Skeletal muscle cell (primary cell): ENCODE measurements around the gene ARHGAP6.

Source experiments
- DNase-seq: peaks from one replicate; pipeline ENCODE4 v3.0.0-alpha.2; 2010; ENCODE audit warnings: low read depth
- H3K4me3 ChIP-seq: 2 replicates; pipeline ENCODE4 v1.5.1; 2011; ENCODE audit warnings: low read depth, mild to moderate bottlenecking, control low read depth, low read length, moderate library complexity

ARHGAP6 gene

GRCh38 chrX:11665168-11666111 lies at the start of gene ARHGAP6:
ARHGAP6 (minus strand) TSS chrX:11665920; CDS start chrX:11664828, 1,092 bp downstream.
- peak within 1 kb of the TSS; percentile 57 for H3K4me3 ChIP-seq
- DNase-seq: no peak

DNA sequence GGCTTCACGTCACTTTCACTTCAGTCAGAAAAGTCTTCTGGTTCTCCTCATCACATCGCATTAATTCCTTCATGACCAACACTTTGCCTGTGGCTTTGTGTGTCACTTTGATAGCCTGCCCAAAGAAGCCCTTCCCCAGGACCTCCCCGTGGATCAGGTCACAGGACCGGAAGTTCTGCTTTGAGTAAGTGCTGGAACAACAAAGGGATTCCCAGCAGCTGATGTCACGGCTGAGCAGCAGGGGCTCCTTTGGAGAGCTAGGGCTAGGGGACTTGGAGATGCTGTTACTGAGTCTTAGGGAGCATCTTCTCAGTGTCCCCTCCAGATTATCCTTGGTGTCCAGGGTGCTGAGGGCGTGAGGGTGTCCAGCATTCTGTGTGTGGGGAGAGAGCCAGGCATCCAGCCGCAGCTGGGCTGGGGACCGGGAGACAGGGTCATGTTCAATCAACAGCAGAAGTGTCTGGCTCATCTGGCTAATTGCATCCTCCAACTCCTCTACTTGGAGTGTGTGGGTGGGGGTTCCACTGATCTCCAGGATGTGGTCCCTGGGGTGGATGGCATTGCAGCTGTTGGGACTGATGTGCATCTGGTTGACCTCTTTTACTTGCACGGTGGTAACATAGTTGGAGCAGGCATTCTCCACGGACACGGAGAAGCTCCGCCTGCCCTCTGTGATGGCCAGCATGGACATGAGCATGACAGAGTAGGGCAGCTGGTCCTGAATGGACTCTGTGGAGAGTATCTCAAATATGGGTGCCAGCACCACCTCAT lies 39.2 kb upstream of the ARHGAP6 start:
- no peak overlapping the region for H3K4me3 ChIP-seq
- DNase-seq: no peak

DNA sequence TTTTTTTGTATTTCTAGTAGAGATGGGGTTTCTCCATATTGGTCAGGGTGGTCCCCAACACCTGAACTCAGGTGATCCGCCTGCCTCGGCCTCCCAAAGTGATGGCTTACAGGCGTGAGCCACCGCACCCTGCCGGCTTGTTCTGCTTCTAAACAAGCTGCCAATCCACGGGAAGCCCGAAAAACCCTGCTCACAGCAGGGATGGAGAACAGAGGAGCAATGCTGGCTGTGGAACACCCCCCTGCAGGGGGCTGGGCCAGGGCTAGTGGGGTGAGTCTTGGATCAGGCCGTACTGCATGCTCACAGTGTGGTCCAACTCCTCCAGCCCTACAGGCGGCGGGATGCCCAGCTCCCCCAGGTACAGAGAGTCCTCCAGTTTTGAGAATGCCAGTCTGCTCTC lies 38.1 kb upstream of the ARHGAP6 start:
- H3K4me3 ChIP-seq: no peak overlapping the region

DNA sequence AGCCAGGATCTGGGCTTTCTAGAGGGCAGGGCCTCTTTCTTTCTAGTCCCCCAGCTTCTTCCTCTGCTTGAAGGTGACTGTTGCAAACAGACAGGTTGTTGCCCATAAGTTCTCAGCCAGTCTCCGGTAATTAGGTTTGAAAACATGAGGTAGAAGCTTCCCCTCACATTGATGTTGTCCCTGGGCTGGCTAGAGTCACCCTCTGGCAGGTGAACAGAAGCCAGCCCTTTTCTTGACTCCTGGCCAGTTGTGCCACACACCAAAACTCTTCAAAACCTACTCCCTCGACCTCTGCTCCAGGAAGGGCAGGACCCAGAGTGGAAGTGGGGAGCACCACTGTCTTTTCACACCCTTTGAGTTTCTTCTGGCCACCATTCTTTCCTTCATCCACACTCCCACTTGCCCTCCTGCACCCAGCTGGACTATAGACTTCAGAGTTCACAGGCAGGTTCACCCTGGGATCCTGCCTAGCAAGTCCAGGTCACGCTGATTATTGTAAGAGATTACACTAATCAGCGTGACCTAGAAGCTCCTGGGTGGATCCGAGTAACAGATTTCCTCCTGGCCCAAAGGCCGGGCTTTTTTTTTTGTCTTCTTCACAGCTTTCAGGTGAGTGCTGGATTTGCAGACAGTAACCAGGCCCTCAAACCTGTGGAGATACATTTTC lies 37.4 kb upstream of the ARHGAP6 start:
- no peak overlapping the region for H3K4me3 ChIP-seq
- DNase-seq: no peak

More for the DNA sequence above, 38.1 kb upstream of the ARHGAP6 start:
- no peak for DNase-seq

DNA sequence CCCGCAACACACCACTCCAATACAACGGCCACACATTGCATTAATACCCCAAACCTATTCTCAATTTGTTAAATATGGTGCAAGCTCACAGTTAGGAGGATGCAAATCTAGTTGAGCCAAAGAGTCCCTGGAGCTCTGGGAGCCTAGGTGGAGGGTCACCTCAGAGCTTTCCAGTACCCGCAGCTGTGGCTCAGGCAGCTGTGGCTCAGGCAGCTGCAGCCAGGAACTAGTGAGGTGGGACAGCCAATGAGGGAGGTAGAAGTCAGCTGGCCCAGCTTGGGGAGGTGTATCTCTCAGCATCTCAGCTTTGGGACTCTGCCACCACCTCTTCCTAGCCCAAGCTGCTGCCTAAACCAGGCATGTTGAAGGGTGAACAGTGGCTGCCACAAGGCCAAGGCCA lies 36.7 kb upstream of the ARHGAP6 start:
- H3K4me3 ChIP-seq: no peak overlapping the region
- DNase-seq: no peak

GRCh38 chrX:11698702-11699101 lies 33.0 kb upstream of the ARHGAP6 start:
- DNase-seq: no peak
- no peak overlapping the region for H3K4me3 ChIP-seq

DNA sequence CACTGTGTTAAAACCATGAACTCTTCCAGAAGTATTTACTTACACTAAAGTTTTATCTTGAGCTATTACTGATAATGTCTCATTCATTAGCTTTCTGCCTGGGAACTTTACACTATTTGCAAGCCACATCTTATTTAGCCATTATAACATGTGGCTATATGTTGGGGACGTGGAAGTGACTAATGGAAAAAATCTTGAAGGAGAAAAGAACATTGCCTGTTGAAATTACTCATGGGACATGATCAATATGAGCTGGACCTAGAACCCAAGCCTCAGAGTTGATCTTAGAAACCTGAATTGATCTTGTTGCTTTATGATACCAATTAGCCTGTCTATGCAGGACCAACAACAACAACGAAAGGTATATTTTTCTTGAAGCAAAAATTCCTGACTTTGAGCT lies 22.5 kb upstream of the ARHGAP6 start:
- H3K4me3 ChIP-seq: no peak overlapping the region
- DNase-seq: no peak

DNA sequence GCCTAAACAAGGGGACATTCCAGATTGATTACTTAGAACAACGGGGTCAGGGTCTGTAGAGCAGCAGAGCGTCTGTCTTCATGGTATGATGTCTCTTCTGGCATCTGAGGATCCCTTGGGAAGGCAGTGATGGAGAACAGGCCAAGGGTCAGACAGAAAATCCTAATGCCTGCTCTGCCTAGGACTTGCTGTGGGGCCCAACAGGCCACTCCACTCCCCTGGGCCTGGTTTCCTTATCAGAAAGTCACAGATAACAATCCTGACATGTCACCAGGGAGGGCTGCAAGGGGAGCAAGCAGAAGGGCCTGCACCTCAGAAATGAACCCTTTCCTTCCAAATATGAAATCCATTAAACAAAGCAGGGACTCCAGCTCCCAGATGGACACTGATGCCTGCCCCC lies 21.4 kb upstream of the ARHGAP6 start:
- no peak overlapping the region for H3K4me3 ChIP-seq
- no peak for DNase-seq

- no peak for DNase-seq
- H3K4me3 ChIP-seq: no peak overlapping the region
These were observed 17.3 kb upstream of the ARHGAP6 start for GRCh38 chrX:11683057-11683456.

DNA sequence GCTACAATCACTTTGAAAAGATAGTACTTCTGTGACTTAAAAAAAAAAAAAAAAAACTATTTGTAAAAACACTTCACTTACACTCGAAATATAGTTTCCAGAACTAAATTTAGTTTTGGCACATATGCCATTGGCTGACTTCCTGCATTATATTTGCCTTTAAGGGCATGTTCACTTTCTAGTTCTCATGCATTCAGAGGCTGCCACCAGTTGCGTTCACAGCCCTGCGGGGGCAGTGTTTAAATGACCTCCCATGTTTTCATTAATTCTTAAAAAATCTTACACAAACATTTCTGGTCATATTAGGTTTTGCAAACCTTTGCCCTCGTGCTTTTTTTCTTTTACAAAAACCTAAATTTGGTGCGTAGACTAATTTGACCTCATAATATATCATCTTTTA lies 12.4 kb upstream of the ARHGAP6 start:
- no peak overlapping the region for H3K4me3 ChIP-seq
- DNase-seq: no peak

- no peak overlapping the region for H3K4me3 ChIP-seq
- no peak for DNase-seq
These were observed 6.5 kb upstream of the ARHGAP6 start for GRCh38 chrX:11672213-11672612.

DNA sequence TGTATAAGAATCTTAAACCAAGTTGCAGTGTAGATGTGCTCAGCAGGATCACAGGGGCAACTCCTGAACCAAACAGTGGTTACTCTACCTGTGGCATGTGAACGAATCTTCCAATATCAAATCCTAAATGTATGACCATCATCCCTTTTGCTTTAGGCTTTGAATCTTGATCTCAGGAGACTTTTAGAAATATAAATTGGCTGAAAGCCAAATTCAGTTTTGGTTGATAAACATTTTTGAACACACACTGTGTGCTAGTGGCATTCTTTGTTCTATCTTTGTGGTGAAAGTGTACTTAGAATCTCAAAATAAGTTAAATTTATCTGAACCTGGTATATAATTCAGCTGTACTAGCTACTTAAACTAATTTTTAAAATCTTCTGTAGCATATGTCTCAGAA lies 4.6 kb upstream of the ARHGAP6 start:
- H3K4me3 ChIP-seq: no peak overlapping the region
- DNase-seq: no peak

DNA sequence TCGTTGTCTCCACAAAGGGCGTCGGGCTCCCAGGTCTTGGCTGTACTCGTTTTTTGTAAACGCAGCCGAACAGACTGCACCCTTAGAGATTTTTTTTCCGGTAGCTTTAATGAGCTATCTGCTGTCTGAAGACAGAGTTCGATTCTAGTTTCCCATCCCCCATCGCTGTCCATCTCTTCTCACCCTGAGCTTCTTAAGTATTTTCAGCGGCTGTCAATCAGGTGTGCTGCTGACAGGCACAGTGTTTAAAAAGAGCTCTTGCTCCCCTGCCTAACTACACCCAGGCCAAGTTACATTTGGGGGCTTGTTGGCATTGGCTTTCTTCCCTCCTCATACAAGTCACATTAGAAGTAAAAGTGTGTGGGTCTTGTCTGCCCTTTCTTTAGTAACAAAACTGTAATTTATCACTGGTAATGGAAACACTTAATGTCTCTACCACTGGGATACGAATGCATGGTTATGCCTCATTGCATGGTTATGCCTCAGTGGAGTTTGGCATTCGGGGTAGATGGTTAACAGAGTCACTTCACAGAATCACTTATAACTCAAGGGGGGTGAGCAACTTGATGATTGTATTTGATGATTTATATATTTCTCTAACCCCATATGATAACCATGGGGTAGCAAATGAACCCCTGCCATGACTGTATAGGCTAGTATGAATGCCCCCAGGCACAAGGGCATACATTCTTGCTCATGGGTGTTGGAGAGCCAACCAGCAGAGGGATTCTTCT lies 1.4 kb upstream of the ARHGAP6 start:
- H3K4me3 ChIP-seq: no peak overlapping the region
- DNase-seq: no peak

DNA sequence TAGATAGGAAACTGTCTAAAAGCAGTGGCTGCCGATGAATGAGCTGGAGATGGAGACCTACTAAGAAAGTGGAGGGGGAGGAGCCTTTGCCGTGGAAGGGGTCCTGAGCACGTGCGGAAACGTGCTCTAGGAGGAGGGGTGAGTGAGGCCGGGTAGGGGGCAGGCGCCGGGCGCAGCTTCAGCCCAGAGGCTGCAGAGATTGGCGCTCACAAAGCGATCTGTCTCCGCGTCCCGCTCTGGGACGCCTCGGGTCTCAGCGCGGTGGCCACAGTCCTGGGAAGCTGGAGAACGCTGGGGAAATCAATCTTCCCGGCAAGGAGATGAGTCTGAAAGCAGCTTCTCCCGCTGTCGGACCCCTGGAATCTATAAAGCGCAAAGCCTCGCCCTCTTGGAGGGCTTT lies 444 bp upstream of the ARHGAP6 start:
- peak overlapping the region; percentile 57 for H3K4me3 ChIP-seq
- DNase-seq: no peak

GRCh38 chrX:11664211-11665167 lies 1.2 kb downstream of the ARHGAP6 start:
- H3K4me3 ChIP-seq: peak overlapping the region; percentile 57

DNA sequence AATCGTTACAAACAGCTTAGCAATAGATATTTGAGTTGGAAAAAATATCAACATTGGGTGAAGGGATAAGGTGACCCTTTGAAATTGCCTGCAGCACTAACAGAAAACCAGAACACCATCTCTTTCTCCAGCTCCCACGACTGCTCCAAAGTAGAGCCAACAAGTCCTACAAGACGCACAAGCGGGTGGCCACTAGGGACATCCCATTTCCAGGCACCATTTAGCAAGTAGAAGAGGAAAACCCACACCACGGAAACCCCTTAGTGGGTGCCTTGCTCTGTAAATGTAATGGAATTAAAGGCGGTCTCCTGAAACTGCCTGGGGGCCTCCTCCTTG lies 1.9 kb downstream of the ARHGAP6 start:
- H3K4me3 ChIP-seq: peak overlapping the region; percentile 57

More at GRCh38 chrX:11664211-11665167, 1.2 kb downstream of the ARHGAP6 start:
- no peak for DNase-seq

GRCh38 chrX:11655282-11656015 lies 10.3 kb downstream of the ARHGAP6 start:
- DNase-seq: no peak
- no peak overlapping the region for H3K4me3 ChIP-seq

More for the DNA sequence above, 1.9 kb downstream of the ARHGAP6 start:
- DNase-seq: no peak
